GM12864 (cell line): ENCODE measurements around the gene CACNA1C.

Experiments used
- DNase-seq: peaks from one replicate; pipeline ENCODE4 v3.0.0-alpha.2; 2011; ENCODE audit warnings: low read depth
- H3K4me3 ChIP-seq: 2 replicates; pipeline ENCODE4 v1.5.1; 2011; ENCODE audit warnings: mild to moderate bottlenecking, low read depth, low read length, control low read depth
- TF ChIP-seq, protein P1 (sequence below): IDR thresholded peaks from 2 replicates; pipeline ENCODE4 v1.5.1; 2011; ENCODE audit warnings: low read depth, mild to moderate bottlenecking, moderate library complexity, low read length, control low read depth, inconsistent platforms; ENCODE audit errors: missing control alignments

Gene CACNA1C

DNA sequence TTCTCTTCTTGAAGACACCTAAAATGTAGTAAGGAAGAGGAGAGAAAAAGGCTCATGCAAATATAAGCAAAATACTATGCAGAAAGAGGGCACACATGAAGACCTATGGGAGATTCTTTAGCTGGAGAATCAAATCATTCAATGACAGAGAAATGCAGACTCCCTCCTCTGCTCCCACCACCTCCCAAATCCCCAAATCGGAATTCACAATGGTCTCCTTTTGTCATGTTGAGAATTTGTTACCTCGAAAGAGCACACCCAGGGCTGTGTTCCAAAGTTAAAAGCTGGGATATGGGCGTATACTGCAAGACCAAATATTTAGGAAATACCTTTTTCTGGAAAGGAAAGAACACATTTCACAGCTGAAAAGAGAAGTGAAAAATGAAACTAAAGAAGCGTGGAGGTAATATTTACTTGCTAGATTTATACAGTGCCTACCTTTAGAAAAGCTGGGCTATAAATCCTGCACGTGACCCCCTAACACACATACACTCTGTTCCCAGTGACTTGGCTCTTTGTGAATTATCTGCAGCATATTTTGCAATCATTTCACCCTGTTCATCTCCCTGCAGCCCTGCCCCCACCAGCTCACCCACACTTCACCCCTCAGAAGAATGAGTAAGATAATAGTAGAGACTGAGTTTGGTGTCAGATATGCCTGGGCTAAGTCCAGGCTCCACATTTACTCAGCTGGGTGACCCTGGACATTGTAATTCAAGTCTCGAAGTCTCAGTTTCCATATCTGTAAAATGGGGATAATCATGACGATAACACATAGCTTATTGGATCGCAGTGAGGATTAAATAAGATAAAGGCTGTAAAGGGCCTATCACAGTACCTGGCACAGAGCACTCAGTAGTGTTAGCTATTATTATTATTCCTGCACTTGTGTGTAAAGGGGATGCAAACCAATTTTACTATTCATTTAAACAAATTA lies 2.9 kb upstream of the CACNA1C start:
- TF ChIP-seq, protein P1, sequence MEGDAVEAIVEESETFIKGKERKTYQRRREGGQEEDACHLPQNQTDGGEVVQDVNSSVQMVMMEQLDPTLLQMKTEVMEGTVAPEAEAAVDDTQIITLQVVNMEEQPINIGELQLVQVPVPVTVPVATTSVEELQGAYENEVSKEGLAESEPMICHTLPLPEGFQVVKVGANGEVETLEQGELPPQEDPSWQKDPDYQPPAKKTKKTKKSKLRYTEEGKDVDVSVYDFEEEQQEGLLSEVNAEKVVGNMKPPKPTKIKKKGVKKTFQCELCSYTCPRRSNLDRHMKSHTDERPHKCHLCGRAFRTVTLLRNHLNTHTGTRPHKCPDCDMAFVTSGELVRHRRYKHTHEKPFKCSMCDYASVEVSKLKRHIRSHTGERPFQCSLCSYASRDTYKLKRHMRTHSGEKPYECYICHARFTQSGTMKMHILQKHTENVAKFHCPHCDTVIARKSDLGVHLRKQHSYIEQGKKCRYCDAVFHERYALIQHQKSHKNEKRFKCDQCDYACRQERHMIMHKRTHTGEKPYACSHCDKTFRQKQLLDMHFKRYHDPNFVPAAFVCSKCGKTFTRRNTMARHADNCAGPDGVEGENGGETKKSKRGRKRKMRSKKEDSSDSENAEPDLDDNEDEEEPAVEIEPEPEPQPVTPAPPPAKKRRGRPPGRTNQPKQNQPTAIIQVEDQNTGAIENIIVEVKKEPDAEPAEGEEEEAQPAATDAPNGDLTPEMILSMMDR = no peak
- no peak overlapping the region for H3K4me3 ChIP-seq
- no peak for DNase-seq

DNA sequence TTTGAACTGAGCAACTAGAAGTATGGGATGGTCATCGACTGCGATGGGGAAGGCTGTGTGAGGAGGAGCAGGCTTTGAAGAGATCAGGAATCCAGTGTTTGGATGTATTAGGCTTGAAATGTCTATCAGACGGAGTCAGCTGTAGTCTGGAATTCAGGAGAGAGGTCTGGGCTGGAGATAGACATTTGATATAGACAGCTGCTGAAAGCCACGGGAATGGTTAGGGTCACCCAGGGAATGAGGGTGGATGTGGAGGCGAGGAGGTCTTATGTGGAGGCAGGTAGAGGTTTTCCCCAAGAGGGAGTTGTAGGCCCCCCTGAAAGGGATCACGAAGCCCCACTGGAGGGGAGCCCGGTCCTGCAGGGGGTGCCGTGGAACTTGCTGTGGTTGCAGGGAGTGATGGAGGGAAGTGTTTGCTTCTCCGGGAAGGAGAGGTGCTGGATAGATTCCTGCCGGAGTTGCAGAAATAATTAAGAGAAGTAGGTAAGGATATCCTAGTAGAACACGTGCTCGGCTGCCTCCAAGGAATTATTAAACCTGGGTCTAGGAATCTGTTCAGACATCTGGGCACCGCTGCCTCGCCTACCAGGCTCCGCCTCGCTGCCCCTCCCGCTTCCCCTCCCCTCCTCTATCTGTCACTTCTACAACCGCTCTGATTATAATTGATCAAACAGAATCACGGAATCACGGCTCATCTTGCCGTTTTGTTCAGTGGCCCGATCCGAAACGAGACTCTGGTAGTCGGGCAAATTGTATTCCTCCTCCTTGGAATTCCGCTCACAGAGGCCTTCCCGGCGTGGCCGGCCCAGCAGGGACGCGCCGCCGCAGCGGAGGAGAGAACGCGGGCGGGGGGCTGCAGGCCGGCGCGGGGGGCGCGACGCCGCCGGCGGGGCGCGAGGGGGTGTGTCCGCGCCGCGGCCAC lies 826 bp upstream of the CACNA1C start:
- DNase-seq = no peak
- H3K4me3 ChIP-seq = no peak overlapping the region

DNA sequence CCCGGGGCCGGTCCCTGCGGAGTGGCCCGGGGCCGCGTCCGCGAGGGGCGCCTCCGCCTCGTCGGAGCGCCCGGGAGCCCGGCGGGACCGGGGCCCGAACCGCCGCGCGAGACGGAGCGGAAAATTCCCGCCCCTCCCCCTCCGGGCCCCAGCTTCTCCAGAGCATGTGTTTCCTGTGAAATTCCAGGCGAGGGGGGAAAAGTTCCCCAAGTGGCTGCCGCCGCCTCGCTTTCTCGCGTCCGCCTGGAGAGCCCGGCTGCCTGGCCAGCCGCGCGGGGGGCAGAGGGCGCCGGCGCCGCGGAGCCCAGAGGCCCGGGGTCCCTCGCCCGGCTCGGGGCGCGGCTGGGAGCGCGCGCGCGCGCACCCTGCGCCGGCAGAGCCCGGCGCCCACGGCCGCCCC lies 904 bp downstream of the CACNA1C start:
- H3K4me3 ChIP-seq = no peak overlapping the region
- TF ChIP-seq, protein P1 = no peak
- DNase-seq = no peak

More for the DNA sequence above, 826 bp upstream of the CACNA1C start:
- TF ChIP-seq, protein P1 = no peak

DNA sequence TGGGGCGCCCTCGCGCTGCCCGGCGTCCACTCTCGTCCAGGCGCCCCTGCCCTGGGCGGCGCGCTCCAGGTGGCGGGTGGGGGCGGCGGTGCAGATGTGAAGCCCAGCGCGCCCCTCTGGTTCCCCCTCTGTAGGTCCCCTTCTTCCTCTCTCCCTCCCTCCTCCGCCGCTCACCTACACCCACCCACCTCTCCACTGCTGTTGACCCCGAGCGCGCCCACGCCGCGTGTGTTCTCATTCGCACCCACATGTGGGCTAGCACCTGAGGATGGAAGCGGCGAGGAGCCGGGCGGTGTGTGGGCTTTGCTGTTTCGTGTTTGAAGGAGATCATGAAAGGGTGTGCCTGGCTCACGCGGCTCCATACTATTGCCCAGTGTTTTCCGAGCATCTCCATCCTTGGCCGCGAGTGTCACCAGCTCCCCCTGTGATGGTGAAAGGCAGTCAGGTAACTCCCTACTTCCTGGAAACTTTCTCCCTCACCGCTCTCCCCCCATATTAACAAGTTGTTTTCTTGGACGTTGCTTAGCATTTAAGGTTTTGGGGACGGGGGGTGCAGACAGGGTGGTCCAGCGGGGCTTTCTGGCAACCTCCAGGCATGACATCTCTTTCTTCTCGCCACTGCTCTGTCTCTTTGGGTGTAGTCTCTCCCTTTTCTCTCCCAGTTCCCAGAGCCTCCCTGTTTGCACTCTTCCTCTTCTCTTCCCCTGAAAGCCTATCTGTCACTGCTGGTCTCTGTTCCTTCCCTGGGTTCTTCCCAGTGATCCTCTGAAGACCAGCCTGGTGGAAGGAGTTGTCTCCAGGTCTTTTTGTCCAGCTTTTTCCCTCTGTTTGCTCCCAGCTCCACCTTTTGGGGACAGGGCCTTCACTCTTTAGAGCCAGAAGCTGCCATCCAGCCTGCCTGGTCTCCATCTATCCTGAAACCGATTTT lies 1.6 kb downstream of the CACNA1C start:
- no peak overlapping the region for H3K4me3 ChIP-seq
- no peak for DNase-seq
- TF ChIP-seq, protein P1 = no peak

DNA sequence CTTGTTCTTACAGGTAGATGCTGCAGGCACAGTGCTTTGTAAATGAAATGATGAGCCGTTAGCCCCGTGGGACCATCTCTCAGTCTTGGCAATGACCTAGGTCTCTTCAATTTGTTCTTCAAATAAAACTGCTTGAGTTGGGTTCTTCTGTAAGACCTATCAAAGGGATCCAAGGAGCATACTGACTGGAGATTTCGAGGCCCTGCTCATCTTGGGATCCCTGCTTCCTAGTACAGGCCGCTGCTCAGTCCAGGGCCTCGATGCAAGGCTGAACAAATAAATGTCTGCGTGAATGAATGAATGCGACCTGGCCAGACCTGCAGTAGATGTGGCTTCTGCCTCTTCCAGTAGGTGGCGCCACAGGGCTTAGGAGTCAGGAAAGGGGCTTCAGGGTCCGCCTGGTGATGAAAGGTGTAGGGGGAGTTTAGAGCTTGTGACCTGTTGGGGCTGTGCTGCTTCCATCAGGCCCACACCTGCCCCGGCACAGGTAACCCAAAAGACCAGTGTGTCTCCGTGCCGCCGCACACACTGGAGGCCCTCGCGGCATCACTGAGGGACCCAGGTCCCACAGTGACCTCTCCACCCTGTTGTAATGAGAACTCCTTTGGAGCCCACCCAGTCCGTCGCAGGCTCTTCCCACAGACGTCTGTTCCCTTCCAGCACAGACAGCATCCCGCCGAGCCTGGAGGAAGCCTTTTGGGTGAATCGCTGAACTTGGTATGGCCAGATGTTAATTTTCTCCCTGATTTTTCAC lies 4.4 kb downstream of the CACNA1C start:
- TF ChIP-seq, protein P1 = peak; percentile 77
- no peak overlapping the region for H3K4me3 ChIP-seq
- DNase-seq = peak; percentile 8
